GM13977 (cell line): ENCODE measurements around the gene SCN2A.

Experiments used
- DNase-seq: peaks from one replicate; pipeline ENCODE4 v3.0.0; 2012; ENCODE audit warnings: low spot score
- CTCF ChIP-seq: IDR thresholded peaks from 2 replicates; pipeline ENCODE4 v1.5.1; 2012; ENCODE audit warnings: mild to moderate bottlenecking, control low read depth; ENCODE audit not compliant: insufficient read depth; ENCODE audit errors: extremely low read depth, missing control alignments
- in situ Hi-C: fragments of 300-500 bp; cut with MboI; formaldehyde crosslinking; loops from one replicate; pipeline ENCODE4 v1.12.0; 2022; ENCODE audit warnings: low sequenced_read_pairs, low pct_unique_long_range_greater_than_20kb, mixed read lengths, inconsistent platforms; ENCODE audit not compliant: unreplicated experiment

The SCN2A gene

GRCh38 chr2:165219481-165219880, 19.7 kb upstream of the SCN2A start:
- no peak for TF ChIP-seq CTCF
- in situ Hi-C loops = no loop called here
- no peak for DNase-seq

GRCh38 chr2:165224941-165225340, 14.3 kb upstream of the SCN2A start:
- DNase-seq = no peak
- in situ Hi-C loops = no loop called here

GRCh38 chr2:165227571-165227970, 11.6 kb upstream of the SCN2A start:
- in situ Hi-C loops = no loop called here
- DNase-seq = no peak
- TF ChIP-seq CTCF = no peak

More at GRCh38 chr2:165224941-165225340, 14.3 kb upstream of the SCN2A start:
- no peak for TF ChIP-seq CTCF

GRCh38 chr2:165237056-165237455, 2.2 kb upstream of the SCN2A start:
- in situ Hi-C loops = no loop called here
- no peak for TF ChIP-seq CTCF
- DNase-seq = no peak

- in situ Hi-C loops = no loop called here
- DNase-seq = no peak
- TF ChIP-seq CTCF = no peak
These were observed 919 bp upstream of the SCN2A start for GRCh38 chr2:165238295-165238694.

- DNase-seq = no peak
- in situ Hi-C loops = no loop called here
- no peak for TF ChIP-seq CTCF
These were observed 772 bp downstream of the SCN2A start for GRCh38 chr2:165239856-165240515.
